Dermis lymphatic vessel endothelial cell (primary cell): ENCODE results near the gene RHO. TPM values are rescaled to one million over a fixed set of nuclear protein-coding genes. Genes with fewer than 3 reads are reported as not detected.

ENCODE experiments used
- total RNA-seq: library from RNA; depleted of rRNA; stranded (reverse); fragments of >200 nt; gene quantifications from 2 replicates; pipeline ENCODE4 v1.2.1, GENCODE V29; 2014

Gene RHO
- total RNA-seq: not detected in 2 replicates

DNA sequence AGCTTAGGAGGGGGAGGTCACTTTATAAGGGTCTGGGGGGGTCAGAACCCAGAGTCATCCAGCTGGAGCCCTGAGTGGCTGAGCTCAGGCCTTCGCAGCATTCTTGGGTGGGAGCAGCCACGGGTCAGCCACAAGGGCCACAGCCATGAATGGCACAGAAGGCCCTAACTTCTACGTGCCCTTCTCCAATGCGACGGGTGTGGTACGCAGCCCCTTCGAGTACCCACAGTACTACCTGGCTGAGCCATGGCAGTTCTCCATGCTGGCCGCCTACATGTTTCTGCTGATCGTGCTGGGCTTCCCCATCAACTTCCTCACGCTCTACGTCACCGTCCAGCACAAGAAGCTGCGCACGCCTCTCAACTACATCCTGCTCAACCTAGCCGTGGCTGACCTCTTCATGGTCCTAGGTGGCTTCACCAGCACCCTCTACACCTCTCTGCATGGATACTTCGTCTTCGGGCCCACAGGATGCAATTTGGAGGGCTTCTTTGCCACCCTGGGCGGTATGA lies at the start of gene RHO:
Gene RHO, plus strand, starts transcription at position 51 of the 512 bp plus-strand sequence. Its CDS starts 95 bp downstream, at position 146.

DNA sequence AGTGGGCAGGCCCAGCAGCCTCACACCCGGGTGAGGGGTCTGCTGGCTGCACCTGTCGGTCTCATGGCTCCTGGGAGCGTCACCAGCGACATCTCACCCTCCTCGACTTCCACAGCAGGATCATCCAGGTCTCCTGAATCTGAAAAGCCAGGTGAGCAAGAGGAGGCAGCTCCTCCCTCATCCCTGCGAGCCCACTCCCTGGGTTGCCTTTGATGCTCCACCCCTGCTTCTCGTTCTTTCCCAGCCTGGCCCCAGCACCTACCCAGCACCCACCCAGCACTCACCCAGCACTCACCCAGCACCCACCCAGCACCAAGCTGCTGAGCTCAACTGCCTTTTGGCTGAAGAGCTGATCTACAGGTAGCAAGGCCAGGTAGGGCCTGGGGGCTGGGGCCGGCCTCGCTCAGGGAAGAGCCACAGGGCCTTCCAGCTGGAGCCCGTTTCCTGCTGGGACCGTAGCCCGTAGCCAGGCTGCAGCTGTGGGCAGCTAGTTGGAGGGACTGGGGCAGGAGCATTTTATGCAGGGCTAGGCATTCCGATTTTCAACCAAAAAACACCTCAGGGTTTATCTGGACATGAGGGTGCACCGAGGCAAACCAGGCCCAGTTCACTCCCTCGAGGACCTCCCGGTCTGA lies 14.8 kb downstream of the RHO start, which contains the start of gene H1-8:
Gene H1-8, plus strand, starts transcription at position 20 of the 635 bp plus-strand sequence. Its CDS starts 44 bp downstream, at position 64.

Other genes starting within 250 kb of the RHO start
- 22.4 and 23.7 TPM in 2 replicates for gene HMCES, start 249.8 kb upstream of the RHO start, total RNA-seq
- under 0.01 and 0.11 TPM in 2 replicates for gene EFCAB12, start 100.0 kb upstream of the RHO start, total RNA-seq
- gene MBD4, start 88.7 kb upstream of the RHO start, total RNA-seq: 23.2 and 33.7 TPM in 2 replicates
- gene IFT122, start 88.4 kb upstream of the RHO start, total RNA-seq: 26.0 and 38.6 TPM in 2 replicates
- not detected in 2 replicates for gene H1-8, start 14.5 kb downstream of the RHO start, total RNA-seq
- gene PLXND1, start 78.0 kb downstream of the RHO start, total RNA-seq: 216 and 468 TPM in 2 replicates